Ascending aorta (tissue), 2 donors: ENCODE data around the gene CORO1C. TPM values are rescaled to one million over a fixed set of nuclear protein-coding genes. Genes with fewer than 3 reads are reported as not detected.
A peak's percentile ranks its signal among the peaks of the same experiment; 100 is the strongest.

Source experiments
- DNase-seq, 2 donors: peaks; one replicate each; pipeline ENCODE4 v3.0.0-alpha.2; 2019; ENCODE audit warnings: low spot score in 2 of 2
- H3K27ac ChIP-seq, 2 donors: fragments of 200-600 bp; sonication (generic); one replicate each; pipeline ENCODE4 v1.5.1; 2016 to 2017; ENCODE audit warnings: mild to moderate bottlenecking in 1 of 2
- H3K27me3 ChIP-seq: fragments of 200-600 bp; sonication (generic); one replicate; pipeline ENCODE4 v1.5.1; 2017
- H3K36me3 ChIP-seq, 2 donors: fragments of 200-600 bp; sonication (generic); one replicate each; pipeline ENCODE4 v1.5.1; 2016
- H3K4me1 ChIP-seq, 2 donors: fragments of 200-600 bp; sonication (generic); one replicate each; pipeline ENCODE4 v1.5.1; 2016 to 2017; ENCODE audit warnings: mild to moderate bottlenecking in 1 of 2
- H3K4me3 ChIP-seq, 2 donors: fragments of 200-600 bp; sonication (generic); one replicate each; pipeline ENCODE4 v1.5.1; 2016 to 2017; ENCODE audit warnings: mild to moderate bottlenecking in 1 of 2
- H3K9me3 ChIP-seq, 2 donors: fragments of 200-600 bp; sonication (generic); one replicate each; pipeline ENCODE4 v1.5.1; 2016
- intact Hi-C: fragments of 100-400 bp; cut with DNase I; formaldehyde crosslinking; loops from one replicate; pipeline ENCODE4 v1.15.1; 2023
- total RNA-seq: library from RNA; depleted of rRNA; stranded (reverse); fragments of >200 nt; gene quantifications from one replicate; pipeline ENCODE4 v1.1.0, GENCODE V29; 2016
- TF ChIP-seq, protein P1 (sequence below), 3 experiments: fragments of 200-600 bp in 2 of 3; fragments of 450-650 bp in 1 of 3; sonication (generic) in 2 of 3; IDR thresholded peaks; one replicate each; pipeline ENCODE4 v1.5.1; 2016 to 2019; ENCODE audit warnings: antibody characterized with exemption in 3 of 3, mild to moderate bottlenecking in 1 of 3, moderate library complexity in 1 of 3

The CORO1C gene
- total RNA-seq, 1 donor from 2014 or later: 106 TPM

DNA sequence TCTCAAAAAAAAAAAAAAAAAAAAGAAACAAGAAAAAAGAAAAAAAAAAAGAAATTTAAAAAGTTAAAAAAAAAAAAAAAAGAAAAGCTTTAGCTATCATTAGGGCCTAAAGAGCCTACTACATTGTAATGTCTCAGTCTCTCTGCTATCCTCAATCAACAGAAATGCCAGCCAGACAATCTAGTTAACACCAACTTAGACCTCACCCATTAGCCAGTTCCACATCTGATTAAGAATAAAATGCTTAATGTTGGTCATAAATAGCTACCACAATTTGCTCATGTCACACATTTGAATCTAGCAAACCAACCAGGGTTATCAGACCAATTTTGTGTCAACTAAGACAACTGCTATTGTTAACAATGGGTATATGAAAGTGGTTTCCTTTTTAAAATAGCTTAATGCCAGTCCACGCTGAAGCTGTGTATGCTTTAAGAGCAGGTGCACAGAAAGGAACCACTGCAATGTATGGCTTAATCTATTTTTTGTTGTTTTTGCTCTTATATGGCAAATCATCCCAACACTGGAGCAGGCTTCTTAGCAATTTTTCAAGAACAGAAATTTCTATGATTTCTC lies 52.1 kb downstream of the CORO1C start:
- Histone ChIP-seq H3K4me1 (peaks cover 2 to 27% of the 10 kb centered on the region in 2 donors), H3K27ac (peak overlapping the region; percentile 17 to 58)
- TF ChIP-seq, protein P1, sequence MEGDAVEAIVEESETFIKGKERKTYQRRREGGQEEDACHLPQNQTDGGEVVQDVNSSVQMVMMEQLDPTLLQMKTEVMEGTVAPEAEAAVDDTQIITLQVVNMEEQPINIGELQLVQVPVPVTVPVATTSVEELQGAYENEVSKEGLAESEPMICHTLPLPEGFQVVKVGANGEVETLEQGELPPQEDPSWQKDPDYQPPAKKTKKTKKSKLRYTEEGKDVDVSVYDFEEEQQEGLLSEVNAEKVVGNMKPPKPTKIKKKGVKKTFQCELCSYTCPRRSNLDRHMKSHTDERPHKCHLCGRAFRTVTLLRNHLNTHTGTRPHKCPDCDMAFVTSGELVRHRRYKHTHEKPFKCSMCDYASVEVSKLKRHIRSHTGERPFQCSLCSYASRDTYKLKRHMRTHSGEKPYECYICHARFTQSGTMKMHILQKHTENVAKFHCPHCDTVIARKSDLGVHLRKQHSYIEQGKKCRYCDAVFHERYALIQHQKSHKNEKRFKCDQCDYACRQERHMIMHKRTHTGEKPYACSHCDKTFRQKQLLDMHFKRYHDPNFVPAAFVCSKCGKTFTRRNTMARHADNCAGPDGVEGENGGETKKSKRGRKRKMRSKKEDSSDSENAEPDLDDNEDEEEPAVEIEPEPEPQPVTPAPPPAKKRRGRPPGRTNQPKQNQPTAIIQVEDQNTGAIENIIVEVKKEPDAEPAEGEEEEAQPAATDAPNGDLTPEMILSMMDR (IDR thresholded peaks at IDR 0.05): no peak

DNA sequence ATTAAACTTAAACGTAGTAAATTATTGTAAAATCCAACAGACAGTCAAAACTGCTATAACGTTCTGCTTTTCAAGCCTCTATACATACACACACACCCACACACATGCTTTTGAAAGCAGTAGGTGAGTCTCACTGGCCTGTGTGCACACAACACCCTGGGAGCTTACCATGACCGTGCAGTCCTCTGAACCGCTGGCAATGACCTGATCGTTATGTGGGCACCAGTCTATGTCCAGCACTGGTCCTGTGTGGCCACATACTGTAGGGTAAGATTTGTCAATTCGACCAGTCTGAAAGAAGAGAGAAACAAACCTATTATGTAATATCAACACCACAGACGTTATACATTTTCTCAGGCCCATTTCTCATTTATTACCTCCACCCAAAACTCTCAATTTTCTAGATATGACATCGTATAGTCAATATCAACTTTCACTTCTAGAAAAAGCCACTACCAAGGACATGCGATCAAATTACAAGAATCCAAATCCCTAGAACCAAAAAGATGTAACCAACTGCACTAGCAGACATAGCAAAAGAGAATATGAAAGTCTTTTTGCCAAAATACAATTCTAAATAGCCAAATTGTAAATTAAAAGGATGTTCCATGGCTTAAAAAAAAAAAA lies 53.1 kb downstream of the CORO1C start:
- H3K9me3 ChIP-seq: no peaks in the 10 kb centered on the region
- peak overlapping the region; percentile 9 to 41 for H3K27ac ChIP-seq
- H3K27me3 ChIP-seq: no peaks in the 10 kb centered on the region
- H3K4me1 ChIP-seq: peaks cover 2 to 21% of the 10 kb centered on the region in 2 donors
- H3K36me3 ChIP-seq: peaks cover 9 to 15% of the 10 kb centered on the region in 2 donors
- DNase-seq: no peak
- H3K4me3 ChIP-seq: no peak overlapping the region
- intact Hi-C loops: no loop called here
- TF ChIP-seq, protein P1 (IDR thresholded peaks at IDR 0.05): no peak

More for the DNA sequence above, 52.1 kb downstream of the CORO1C start:
- H3K36me3 ChIP-seq: peaks cover 7% of the 10 kb centered on the region in 2 donors
- H3K4me3 ChIP-seq: no peak overlapping the region
- H3K9me3 ChIP-seq: no peaks in the 10 kb centered on the region
- no peaks in the 10 kb centered on the region for H3K27me3 ChIP-seq
- no peak for DNase-seq
- intact Hi-C loops: no loop called here

DNA sequence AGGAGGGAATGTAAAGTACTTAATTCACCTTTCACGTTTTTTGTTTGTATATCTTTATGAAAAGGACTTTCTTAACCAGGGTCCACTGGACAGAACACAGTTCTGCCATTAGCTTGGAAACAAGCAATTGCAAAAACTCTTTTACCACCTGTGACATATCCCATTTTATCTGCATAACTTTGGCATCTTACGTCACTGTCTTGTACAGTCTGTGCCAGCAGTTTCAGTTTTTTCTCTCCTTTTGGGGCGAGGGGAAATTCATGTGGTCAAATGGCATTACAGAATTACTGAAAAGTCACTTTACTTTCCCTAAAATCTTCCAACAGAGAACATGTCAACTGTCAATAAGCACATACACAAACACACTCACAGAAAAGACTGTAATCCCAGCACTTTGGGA lies 53.9 kb downstream of the CORO1C start:
- intact Hi-C loops: no loop called here

DNA sequence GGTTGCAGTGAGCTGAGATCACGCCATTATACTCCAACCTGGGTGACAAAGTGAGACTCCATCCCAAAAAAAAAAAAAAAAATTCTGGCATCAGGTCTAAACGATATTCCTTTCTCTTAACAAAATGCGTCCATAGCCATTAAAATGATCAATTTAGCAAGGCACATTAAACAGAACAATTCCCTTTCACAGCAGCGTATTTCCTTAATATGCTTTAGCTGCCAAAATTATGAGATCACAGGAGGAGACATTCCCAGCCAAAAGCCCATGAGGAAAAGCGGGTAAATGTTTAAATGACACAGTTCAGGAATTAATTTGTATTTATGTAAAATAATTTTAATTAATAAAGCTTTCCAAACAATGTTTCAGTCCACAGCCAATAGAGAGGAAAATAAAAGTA lies 54.6 kb downstream of the CORO1C start:
- TF ChIP-seq, protein P1 (IDR thresholded peaks at IDR 0.05): no peak
- H3K27me3 ChIP-seq: no peaks in the 10 kb centered on the region
- intact Hi-C loops: no loop called here
- no peak overlapping the region for H3K4me3 ChIP-seq
- DNase-seq: no peak
- peaks cover 2 to 11% of the 10 kb centered on the region in 2 donors for H3K4me1 ChIP-seq
- no peaks in the 10 kb centered on the region for H3K9me3 ChIP-seq
- peaks cover 11 to 23% of the 10 kb centered on the region in 2 donors for H3K36me3 ChIP-seq
- peak overlapping the region; percentile 53 to 62 for H3K27ac ChIP-seq

More for the DNA sequence above, 53.9 kb downstream of the CORO1C start:
- no peak overlapping the region for H3K4me3 ChIP-seq
- no peak for DNase-seq
- H3K27me3 ChIP-seq: no peaks in the 10 kb centered on the region
- H3K4me1 ChIP-seq: peaks cover 2 to 16% of the 10 kb centered on the region in 2 donors
- H3K27ac ChIP-seq: peak overlapping the region; percentile 9 to 62
- no peaks in the 10 kb centered on the region for H3K9me3 ChIP-seq
- H3K36me3 ChIP-seq: peaks cover 11 to 22% of the 10 kb centered on the region in 2 donors
- TF ChIP-seq, protein P1 (IDR thresholded peaks at IDR 0.05): no peak

DNA sequence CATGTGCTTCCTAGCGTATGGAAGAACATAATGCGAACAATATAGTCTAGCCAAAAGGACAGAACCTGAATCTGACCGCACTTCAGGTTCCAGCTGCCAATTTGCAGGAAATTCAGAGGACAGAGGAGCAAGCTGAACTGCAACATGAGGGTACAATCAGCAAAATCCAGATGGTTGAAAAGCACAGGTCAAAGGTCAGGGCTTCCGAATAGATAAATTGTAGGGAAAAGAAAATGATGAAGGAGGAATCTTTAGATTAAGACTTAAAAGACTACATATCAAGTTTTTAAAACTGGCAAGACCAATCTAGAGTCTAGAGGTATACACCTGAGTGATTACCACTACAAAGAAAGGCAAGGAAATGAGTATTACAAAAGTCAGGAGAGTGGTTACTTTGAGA lies 55.5 kb downstream of the CORO1C start:
- Histone ChIP-seq H3K27me3 (no peaks in the 10 kb centered on the region), H3K27ac (peak overlapping the region; percentile 0 to 53), H3K4me3 (no peak overlapping the region), H3K36me3 (peaks cover 11 to 23% of the 10 kb centered on the region in 2 donors), H3K9me3 (no peaks in the 10 kb centered on the region), H3K4me1 (peaks cover 0 to 11% of the 10 kb centered on the region in 2 donors)
- DNase-seq: no peak
- TF ChIP-seq, protein P1 (IDR thresholded peaks at IDR 0.05): no peak
- intact Hi-C loops: no loop called here
